HL-60 (cell line): ENCODE results near the gene ZKSCAN5.

ENCODE experiments used
- DNase-seq, 2 experiments: peaks; one replicate each; pipeline ENCODE4 v3.0.0-alpha.2; 2010 to 2020; ENCODE audit warnings: low read depth in 1 of 2, low spot score in 1 of 2
- H3K27ac ChIP-seq: fragments of 250-450 bp; sonication (Bioruptor Pico); replicated peaks from 2 replicates; pipeline ENCODE4 v1.5.1; 2020; ENCODE audit warnings: mild to moderate bottlenecking, moderate library complexity
- H3K27me3 ChIP-seq: fragments of 250-450 bp; sonication (Bioruptor Pico); 2 replicates; pipeline ENCODE4 v1.5.1; 2021; ENCODE audit warnings: mild to moderate bottlenecking, moderate library complexity; ENCODE audit not compliant: insufficient read depth, poor library complexity, severe bottlenecking
- H3K4me3 ChIP-seq: replicated peaks from 2 replicates; pipeline ENCODE4 v1.5.1; 2011; ENCODE audit warnings: mild to moderate bottlenecking, control low read depth, low read length; ENCODE audit not compliant: insufficient read depth
- CTCF ChIP-seq: IDR thresholded peaks from one replicate; pipeline ENCODE4 v1.5.1; 2011; ENCODE audit warnings: low read length, control low read depth, inconsistent platforms; ENCODE audit not compliant: insufficient read depth
- GABPA ChIP-seq: IDR thresholded peaks from 2 replicates; pipeline ENCODE4 v1.6.1; 2012; ENCODE audit warnings: low read depth
- POLR2AphosphoS5 ChIP-seq: IDR thresholded peaks from 2 replicates; pipeline ENCODE4 v1.6.1; 2012; ENCODE audit warnings: low read depth
- REST ChIP-seq: IDR thresholded peaks from 2 replicates; pipeline ENCODE4 v1.6.1; 2012; ENCODE audit warnings: low read depth; ENCODE audit not compliant: insufficient replicate concordance
- SPI1 ChIP-seq: IDR thresholded peaks from 2 replicates; pipeline ENCODE4 v1.6.1; 2012; ENCODE audit warnings: low read depth, mild to moderate bottlenecking, borderline replicate concordance

ZKSCAN5 gene

GRCh38 chr7:99505324-99505662 is 831 bp downstream of the ZKSCAN5 start:
- Histone ChIP-seq H3K27me3 (no peaks in the 10 kb centered on the region), H3K27ac (peak overlapping the region; percentile 95), H3K4me3 (peak overlapping the region; percentile 95)
- DNase-seq: no peak
- TF ChIP-seq CTCF (no peak), GABPA (no peak), SPI1 (no peak), POLR2AphosphoS5 (no peak)

GRCh38 chr7:99514050-99514449 is 9.6 kb downstream of the ZKSCAN5 start:
- H3K27ac ChIP-seq: no peak overlapping the region
- no peaks in the 10 kb centered on the region for H3K27me3 ChIP-seq
- H3K4me3 ChIP-seq: no peak overlapping the region
- TF ChIP-seq CTCF: no peak
- no peak for TF ChIP-seq GABPA
- TF ChIP-seq SPI1: no peak
- TF ChIP-seq POLR2AphosphoS5: no peak
- no peak for TF ChIP-seq REST
- DNase-seq: no peak

- H3K27me3 ChIP-seq: no peaks in the 10 kb centered on the region
- TF ChIP-seq GABPA (no peak), SPI1 (no peak), REST (no peak), CTCF (no peak), POLR2AphosphoS5 (no peak)
Measured at GRCh38 chr7:99521399-99521798, 16.9 kb downstream of the ZKSCAN5 start.

GRCh38 chr7:99525713-99526440 is 21.4 kb downstream of the ZKSCAN5 start:
- H3K27ac ChIP-seq: no peak overlapping the region
- TF ChIP-seq GABPA (no peak), REST (no peak), CTCF (peak; percentile 11)
- no peak overlapping the region for H3K4me3 ChIP-seq
- no peaks in the 10 kb centered on the region for H3K27me3 ChIP-seq
- peak in 1 of 2 experiments; percentile 23 for DNase-seq

More at GRCh38 chr7:99521399-99521798, 16.9 kb downstream of the ZKSCAN5 start:
- no peak overlapping the region for H3K4me3 ChIP-seq
- no peak overlapping the region for H3K27ac ChIP-seq
- DNase-seq: no peak
